ENCODE data around the gene TRAK1.

The TRAK1 gene

GRCh38 chr3:42123012-42123581 is 31.9 kb downstream of the TRAK1 start:
- Histone ChIP-seq H3K36me3 (ENCODE audit: control insufficient read depth, insufficient read depth, low read length) (no peaks in the 10 kb centered on the region), H3K4me1 (ENCODE audit: control insufficient read depth, insufficient read depth, low read length) (peaks cover 4% of the 10 kb centered on the region; the same call in 1 of the 2 replicates), H3K4me3 (ENCODE audit: low read length) (no peak overlapping the region), H3K9me3 (ENCODE audit: control insufficient read depth, insufficient read depth, low read length) (no peaks in the 10 kb centered on the region), H3K27ac (ENCODE audit: low read length) (no peak overlapping the region), H3K27me3 (ENCODE audit: control insufficient read depth, insufficient read depth, low read length) (no peaks in the 10 kb centered on the region)
- DNase-seq (ENCODE audit: low read depth, low spot score): no peak
- no CpG with 5 or more reads among the region's 8 CpGs for WGBS (ENCODE audit: insufficient coverage, insufficient read length)

GRCh38 chr3:42123824-42124658 is 32.9 kb downstream of the TRAK1 start:
- Histone ChIP-seq H3K36me3 (ENCODE audit: control insufficient read depth, insufficient read depth, low read length) (no peaks in the 10 kb centered on the region), H3K9me3 (ENCODE audit: control insufficient read depth, insufficient read depth, low read length) (no peaks in the 10 kb centered on the region), H3K27ac (ENCODE audit: low read length) (no peak overlapping the region), H3K27me3 (ENCODE audit: control insufficient read depth, insufficient read depth, low read length) (no peaks in the 10 kb centered on the region), H3K4me1 (ENCODE audit: control insufficient read depth, insufficient read depth, low read length) (peaks cover 4% of the 10 kb centered on the region; the same call in 1 of the 2 replicates), H3K4me3 (ENCODE audit: low read length) (no peak overlapping the region)
- WGBS (ENCODE audit: insufficient coverage, insufficient read length): no CpG with 5 or more reads among the region's 5 CpGs
- DNase-seq (ENCODE audit: low read depth, low spot score): no peak

- WGBS (ENCODE audit: insufficient coverage, insufficient read length): no CpG with 5 or more reads among the region's 3 CpGs
- H3K36me3 ChIP-seq (ENCODE audit: control insufficient read depth, insufficient read depth, low read length): no peaks in the 10 kb centered on the region
- no peaks in the 10 kb centered on the region for H3K27me3 ChIP-seq (ENCODE audit: control insufficient read depth, insufficient read depth, low read length)
- no peak for DNase-seq (ENCODE audit: low read depth, low spot score)
- no peak overlapping the region for H3K4me3 ChIP-seq (ENCODE audit: low read length)
- no peak overlapping the region for H3K27ac ChIP-seq (ENCODE audit: low read length)
- H3K9me3 ChIP-seq (ENCODE audit: control insufficient read depth, insufficient read depth, low read length): no peaks in the 10 kb centered on the region
- peaks cover 3% of the 10 kb centered on the region; the same call in 1 of the 2 replicates for H3K4me1 ChIP-seq (ENCODE audit: control insufficient read depth, insufficient read depth, low read length)
Observed at GRCh38 chr3:42127226-42127625, 36.1 kb downstream of the TRAK1 start.

- no CpG with 5 or more reads among the region's 1 CpG for WGBS (ENCODE audit: insufficient coverage, insufficient read length)
- Histone ChIP-seq H3K36me3 (ENCODE audit: control insufficient read depth, insufficient read depth, low read length) (no peaks in the 10 kb centered on the region), H3K4me3 (ENCODE audit: low read length) (no peak overlapping the region), H3K4me1 (ENCODE audit: control insufficient read depth, insufficient read depth, low read length) (no peaks in the 10 kb centered on the region), H3K27me3 (ENCODE audit: control insufficient read depth, insufficient read depth, low read length) (no peaks in the 10 kb centered on the region), H3K27ac (ENCODE audit: low read length) (no peak overlapping the region), H3K9me3 (ENCODE audit: control insufficient read depth, insufficient read depth, low read length) (no peaks in the 10 kb centered on the region)
- no peak for DNase-seq (ENCODE audit: low read depth, low spot score)
Observed at GRCh38 chr3:42128526-42128925, 37.4 kb downstream of the TRAK1 start.

- Histone ChIP-seq H3K9me3 (ENCODE audit: control insufficient read depth, insufficient read depth, low read length) (no peaks in the 10 kb centered on the region), H3K27ac (ENCODE audit: low read length) (no peak overlapping the region), H3K27me3 (ENCODE audit: control insufficient read depth, insufficient read depth, low read length) (no peaks in the 10 kb centered on the region), H3K4me3 (ENCODE audit: low read length) (no peak overlapping the region), H3K4me1 (ENCODE audit: control insufficient read depth, insufficient read depth, low read length) (no peaks in the 10 kb centered on the region), H3K36me3 (ENCODE audit: control insufficient read depth, insufficient read depth, low read length) (no peaks in the 10 kb centered on the region)
- DNase-seq (ENCODE audit: low read depth, low spot score): no peak
- WGBS (ENCODE audit: insufficient coverage, insufficient read length): no CpG with 5 or more reads among the region's 18 CpGs
Observed at GRCh38 chr3:42129014-42129953, 38.1 kb downstream of the TRAK1 start.

GRCh38 chr3:42130007-42130328 is 38.8 kb downstream of the TRAK1 start:
- H3K4me1 ChIP-seq (ENCODE audit: control insufficient read depth, insufficient read depth, low read length): no peaks in the 10 kb centered on the region
- H3K4me3 ChIP-seq (ENCODE audit: low read length): no peak overlapping the region
- H3K36me3 ChIP-seq (ENCODE audit: control insufficient read depth, insufficient read depth, low read length): no peaks in the 10 kb centered on the region
- no peak overlapping the region for H3K27ac ChIP-seq (ENCODE audit: low read length)
- DNase-seq (ENCODE audit: low read depth, low spot score): no peak
- H3K9me3 ChIP-seq (ENCODE audit: control insufficient read depth, insufficient read depth, low read length): no peaks in the 10 kb centered on the region
- no peaks in the 10 kb centered on the region for H3K27me3 ChIP-seq (ENCODE audit: control insufficient read depth, insufficient read depth, low read length)
- WGBS (ENCODE audit: insufficient coverage, insufficient read length): no CpG with 5 or more reads among the region's 1 CpG

- WGBS (ENCODE audit: insufficient coverage, insufficient read length): no CpG with 5 or more reads among the region's 8 CpGs
- no peak overlapping the region for H3K4me3 ChIP-seq (ENCODE audit: low read length)
- no peaks in the 10 kb centered on the region for H3K36me3 ChIP-seq (ENCODE audit: control insufficient read depth, insufficient read depth, low read length)
- no peak for DNase-seq (ENCODE audit: low read depth, low spot score)
- no peaks in the 10 kb centered on the region for H3K27me3 ChIP-seq (ENCODE audit: control insufficient read depth, insufficient read depth, low read length)
- H3K27ac ChIP-seq (ENCODE audit: low read length): no peak overlapping the region
- H3K4me1 ChIP-seq (ENCODE audit: control insufficient read depth, insufficient read depth, low read length): no peaks in the 10 kb centered on the region
- H3K9me3 ChIP-seq (ENCODE audit: control insufficient read depth, insufficient read depth, low read length): no peaks in the 10 kb centered on the region
Observed at GRCh38 chr3:42130329-42131070, 39.3 kb downstream of the TRAK1 start.

GRCh38 chr3:42133500-42134298 is 42.5 kb downstream of the TRAK1 start:
- Histone ChIP-seq H3K4me1 (ENCODE audit: control insufficient read depth, insufficient read depth, low read length) (no peaks in the 10 kb centered on the region), H3K36me3 (ENCODE audit: control insufficient read depth, insufficient read depth, low read length) (no peaks in the 10 kb centered on the region), H3K27ac (ENCODE audit: low read length) (no peak overlapping the region), H3K27me3 (ENCODE audit: control insufficient read depth, insufficient read depth, low read length) (no peaks in the 10 kb centered on the region), H3K4me3 (ENCODE audit: low read length) (no peak overlapping the region), H3K9me3 (ENCODE audit: control insufficient read depth, insufficient read depth, low read length) (no peaks in the 10 kb centered on the region)
- no CpG with 5 or more reads among the region's 5 CpGs for WGBS (ENCODE audit: insufficient coverage, insufficient read length)
- DNase-seq (ENCODE audit: low read depth, low spot score): no peak

- WGBS (ENCODE audit: insufficient coverage, insufficient read length): no CpG with 5 or more reads among the region's 3 CpGs
- no peak for DNase-seq (ENCODE audit: low read depth, low spot score)
- H3K4me3 ChIP-seq (ENCODE audit: low read length): no peak overlapping the region
- no peaks in the 10 kb centered on the region for H3K27me3 ChIP-seq (ENCODE audit: control insufficient read depth, insufficient read depth, low read length)
- H3K9me3 ChIP-seq (ENCODE audit: control insufficient read depth, insufficient read depth, low read length): no peaks in the 10 kb centered on the region
- no peaks in the 10 kb centered on the region for H3K4me1 ChIP-seq (ENCODE audit: control insufficient read depth, insufficient read depth, low read length)
- no peak overlapping the region for H3K27ac ChIP-seq (ENCODE audit: low read length)
- no peaks in the 10 kb centered on the region for H3K36me3 ChIP-seq (ENCODE audit: control insufficient read depth, insufficient read depth, low read length)
Observed at GRCh38 chr3:42134867-42135464, 43.8 kb downstream of the TRAK1 start.
